Occipital lobe (tissue), 2 donors: ENCODE data around the gene RANBP3. TPM values are rescaled to one million over a fixed set of nuclear protein-coding genes. Genes with fewer than 3 reads are reported as not detected.
"Not testable (repeated sequence)": the region's sequence is repeated elsewhere in the genome, so short reads cannot be mapped to it uniquely, and the experiment has no call there.

Experiments used
- DNase-seq: peaks from one replicate; lab custom pipeline; 2025; lab: John Stamatoyannopoulos, UW
- total RNA-seq: library from RNA; depleted of rRNA; stranded (reverse); fragments of >200 nt; gene quantifications from one replicate; pipeline ENCODE4 v1.2.3, GENCODE V29; 2014

Gene RANBP3
- total RNA-seq, 1 donor from 2014 or later = 35.4 TPM

DNA sequence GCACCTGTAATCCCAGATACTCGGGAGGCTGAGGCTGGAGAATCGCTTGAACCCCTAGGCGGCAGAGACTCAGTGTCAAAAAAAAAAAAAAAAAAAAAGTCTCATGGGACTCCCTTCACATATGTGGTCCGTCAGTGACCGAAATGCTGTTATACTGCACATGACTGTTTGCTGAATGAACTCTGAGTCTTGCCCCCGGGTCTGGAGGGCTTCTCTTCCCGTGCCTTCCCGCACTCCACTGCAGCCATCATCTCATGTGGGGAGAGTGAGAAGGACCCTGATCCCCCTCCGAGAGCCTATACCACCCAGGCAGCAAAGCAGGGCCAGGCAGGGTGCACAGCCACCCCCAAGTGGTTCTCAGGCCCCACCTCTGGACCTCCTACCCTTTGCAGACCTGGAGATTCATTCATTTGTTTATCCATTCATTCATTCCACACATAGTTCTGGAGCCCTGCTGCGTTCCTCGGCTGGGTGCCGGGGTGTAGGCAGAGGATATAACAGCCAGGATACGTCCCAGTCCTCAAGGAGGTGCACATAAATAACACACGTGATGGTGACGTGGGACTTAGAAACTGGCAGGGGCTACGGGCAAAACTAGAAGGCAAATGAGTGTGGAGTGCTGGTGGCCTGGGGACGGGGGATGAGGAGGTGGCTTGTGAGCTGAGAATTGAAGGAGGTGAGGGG, 88.5 kb downstream of the RANBP3 start:
- no peak for DNase-seq

DNA sequence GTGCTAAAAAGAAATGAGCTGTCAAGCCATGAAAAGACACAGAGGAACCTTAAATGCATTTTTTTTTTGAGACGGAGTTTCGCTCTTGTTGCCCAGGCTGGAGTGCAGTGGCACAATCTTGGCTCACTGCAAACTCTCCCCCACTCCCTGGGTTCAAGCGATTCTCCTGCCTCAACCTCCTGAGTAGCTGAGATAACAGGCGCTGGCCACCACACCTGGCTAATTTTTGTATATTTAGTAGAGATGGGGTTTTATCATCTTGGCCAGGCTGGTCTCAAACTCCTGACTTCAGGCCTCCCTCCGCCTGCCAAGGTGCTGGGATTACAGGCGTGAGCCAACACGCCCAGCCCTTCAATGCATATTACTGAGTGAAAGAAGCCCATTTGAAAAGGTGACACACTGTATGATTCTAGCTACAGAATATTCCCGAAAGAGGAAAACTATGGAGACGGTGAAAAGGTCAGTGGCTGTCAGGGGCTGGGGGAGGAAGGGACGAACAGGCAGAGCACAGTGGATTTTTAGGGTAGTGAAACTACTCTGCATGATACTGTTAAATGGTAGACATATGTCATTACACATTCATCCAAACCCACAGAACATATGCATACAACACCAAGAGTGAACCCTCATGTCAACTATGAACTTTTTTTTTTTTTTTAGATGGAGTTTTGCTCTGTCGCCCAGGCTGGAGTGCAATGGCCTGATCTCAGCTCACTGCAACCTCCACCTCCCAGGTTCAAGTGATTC, 93.7 kb downstream of the RANBP3 start:
- DNase-seq = not testable (repeated sequence)

GRCh38 chr19:5883157-5883873, 94.6 kb downstream of the RANBP3 start:
- not testable (repeated sequence) for DNase-seq

GRCh38 chr19:5882421-5882968, 95.4 kb downstream of the RANBP3 start:
- no peak for DNase-seq

GRCh38 chr19:5881543-5882299, 96.2 kb downstream of the RANBP3 start:
- no peak for DNase-seq

GRCh38 chr19:5880604-5881078, 97.3 kb downstream of the RANBP3 start:
- no peak for DNase-seq

DNA sequence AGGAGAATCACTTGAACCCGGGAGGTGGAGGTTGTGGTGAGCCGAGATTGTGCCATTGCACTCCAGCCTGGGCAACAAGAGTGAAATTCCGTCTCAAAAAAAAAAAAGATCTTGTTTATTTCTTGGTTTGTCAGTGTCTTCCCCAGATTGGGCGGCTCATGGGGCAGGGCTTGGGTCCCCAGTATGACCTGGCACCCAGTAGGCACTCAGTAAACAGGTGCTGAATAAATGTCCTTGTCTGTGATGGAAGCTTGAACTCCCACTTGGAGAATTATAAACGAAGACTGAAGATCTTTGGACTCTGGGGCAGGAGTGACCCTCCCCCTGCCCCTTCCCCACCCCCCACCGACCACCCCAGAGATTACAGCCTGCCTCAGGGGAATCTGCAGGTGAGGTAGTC, 97.7 kb downstream of the RANBP3 start:
- DNase-seq = no peak

DNA sequence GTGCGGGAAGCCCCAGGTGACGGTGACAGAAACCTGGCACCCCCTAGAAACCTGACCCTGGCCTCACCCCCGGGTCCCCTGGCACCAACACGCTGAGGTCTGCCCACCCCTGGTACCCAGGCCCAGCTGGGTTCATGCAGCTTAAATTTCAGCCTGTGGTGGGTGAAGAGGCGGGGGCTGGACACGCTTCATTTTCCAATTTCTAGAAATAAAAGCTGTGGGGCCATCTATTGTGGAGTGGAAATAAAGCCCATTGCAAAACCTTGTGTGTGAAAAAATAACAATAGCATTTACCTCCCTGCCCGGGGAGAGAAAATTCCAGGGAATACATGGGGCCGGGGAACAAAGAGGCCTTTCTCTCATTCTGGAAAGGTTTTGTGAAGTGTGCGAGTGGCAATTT, 100.1 kb downstream of the RANBP3 start:
- DNase-seq = no peak

DNA sequence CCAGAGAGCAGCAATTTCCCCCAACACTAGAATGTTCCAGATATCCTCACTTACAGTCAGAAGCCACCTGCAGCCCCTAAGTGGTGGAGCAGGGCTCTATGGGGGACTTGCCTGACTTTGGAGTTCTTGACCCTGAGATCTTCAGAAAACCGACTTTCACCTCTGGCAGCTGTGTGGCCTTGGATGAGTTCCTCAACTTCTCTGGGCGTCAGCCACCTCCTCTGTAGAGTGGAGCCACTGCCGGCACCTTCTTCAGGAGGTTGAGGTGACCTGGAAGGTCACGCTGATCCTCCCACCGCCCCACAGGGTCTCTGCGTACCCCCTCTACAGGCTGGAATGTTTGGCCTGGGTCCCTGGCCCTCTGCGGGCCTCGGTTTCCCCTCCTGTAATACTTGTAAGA, 100.5 kb downstream of the RANBP3 start:
- DNase-seq = no peak

- DNase-seq = not testable (repeated sequence)
Observed at GRCh38 chr19:5874496-5874895, 103.4 kb downstream of the RANBP3 start.

DNA sequence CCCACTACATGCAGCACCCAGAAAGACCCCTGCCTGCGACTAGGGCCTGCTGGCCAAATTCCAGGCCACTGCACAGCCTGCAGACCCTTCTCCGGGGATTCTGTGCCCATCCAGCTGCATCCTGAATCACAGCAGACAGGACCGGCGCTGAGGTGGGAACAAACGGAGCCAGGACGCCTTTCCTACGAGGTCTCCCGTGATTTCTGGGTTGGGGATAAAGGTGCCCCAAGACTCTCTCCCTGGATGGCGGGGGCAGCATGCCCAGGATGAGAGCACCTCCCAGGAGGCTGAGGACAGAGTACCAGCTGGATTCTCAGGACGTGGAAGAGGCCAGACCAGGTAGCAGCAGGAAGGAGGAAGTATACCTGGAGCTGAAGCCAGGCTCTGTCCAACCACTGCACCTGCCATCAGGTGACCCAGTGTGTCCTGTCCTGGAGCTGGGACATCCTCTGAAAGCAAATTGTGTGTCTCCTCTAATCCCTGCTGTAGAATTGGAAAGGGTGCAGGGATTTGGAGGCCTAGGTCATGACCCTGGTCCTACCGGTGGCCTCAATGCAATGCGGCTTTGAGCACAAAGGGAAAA, 104.2 kb downstream of the RANBP3 start:
- no peak for DNase-seq

GRCh38 chr19:5870986-5871394, 107.0 kb downstream of the RANBP3 start:
- DNase-seq = no peak

DNA sequence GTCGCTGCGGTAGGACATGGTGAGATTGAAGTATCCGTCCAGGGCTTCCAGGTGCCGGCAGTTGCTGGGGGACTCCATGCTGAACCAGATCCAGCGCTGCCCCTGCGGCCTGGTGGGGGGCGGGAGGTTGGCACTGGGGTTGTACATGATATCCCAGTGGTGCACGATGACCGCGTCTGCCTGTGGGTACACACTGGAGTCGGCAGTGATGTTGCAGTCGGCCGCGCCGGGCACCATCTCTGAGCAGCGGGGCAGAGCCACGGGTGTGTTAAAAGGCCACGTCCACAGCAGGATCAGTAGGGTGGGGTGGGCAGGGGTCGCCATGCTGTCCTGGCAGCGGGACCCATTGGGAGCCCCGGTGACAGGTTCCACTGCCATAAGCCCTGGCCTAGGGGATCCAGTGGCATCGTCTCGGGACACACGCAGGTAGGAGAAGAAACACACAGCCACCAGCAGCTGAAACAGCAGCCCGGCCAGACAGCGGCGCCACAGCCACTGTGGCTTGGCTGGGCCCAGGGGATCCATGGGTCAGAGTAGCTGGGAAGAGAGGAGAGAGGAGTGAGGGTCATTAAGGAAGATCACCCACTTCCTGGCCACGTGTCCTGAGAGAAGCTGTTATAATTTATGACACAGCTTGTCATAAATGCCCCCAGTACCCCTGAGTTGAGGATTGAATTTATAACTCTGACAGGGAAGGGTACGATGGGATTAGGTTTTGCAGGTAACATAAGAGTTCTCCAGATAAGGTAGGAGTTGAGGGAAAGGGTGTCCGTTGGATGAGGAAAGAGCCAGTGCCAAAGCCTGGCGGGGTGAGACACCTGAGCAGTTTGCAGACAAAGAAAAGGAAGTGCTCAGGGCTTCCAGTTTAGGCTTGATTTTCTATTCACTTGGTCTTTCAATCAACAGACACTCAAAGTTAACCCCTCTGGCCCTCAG, 110.5 kb downstream of the RANBP3 start:
- no peak for DNase-seq

Other genes with a start within 250 kb of the RANBP3 start
- gene PRR22, start 193.4 kb downstream of the RANBP3 start, total RNA-seq = 0.16 TPM
- 13.3 TPM for gene DUS3L, start 187.0 kb downstream of the RANBP3 start, total RNA-seq
- gene NRTN, start 173.1 kb downstream of the RANBP3 start, total RNA-seq = not detected
- not detected for gene FUT6, start 138.4 kb downstream of the RANBP3 start, total RNA-seq
- not detected for gene FUT3, start 126.7 kb downstream of the RANBP3 start, total RNA-seq
- not detected for gene FUT5, start 107.6 kb downstream of the RANBP3 start, total RNA-seq
- gene NDUFA11, start 74.3 kb downstream of the RANBP3 start, total RNA-seq = 79.9 TPM
- 4.1 TPM for gene VMAC, start 73.3 kb downstream of the RANBP3 start, total RNA-seq
- gene CAPS, start 63.9 kb downstream of the RANBP3 start, total RNA-seq = 7.0 TPM
- gene RFX2, start 132.4 kb upstream of the RANBP3 start, total RNA-seq = 5.6 TPM
- gene ACSBG2, start 157.5 kb upstream of the RANBP3 start, total RNA-seq = 0.16 TPM